SK-N-SH (cell line): ENCODE results near the gene B3GALT4. TPM values are rescaled to one million over a fixed set of nuclear protein-coding genes. Genes with fewer than 3 reads are reported as not detected.

Experiments
- CTCF ChIA-PET: fragments of 300-600, 350-600 bp; formaldehyde crosslinking; extraction: SDS; loops from one replicate; lab custom pipeline; 2021; lab: Yijun Ruan, JAX
- POLR2A ChIA-PET: fragments of 350-600 bp; sonication (Branson Sonifier 250); formaldehyde crosslinking; extraction: SDS; loops from one replicate; lab custom pipeline; 2020; ENCODE audit warnings: antibody characterized with exemption, inconsistent platforms; lab: Yijun Ruan, JAX
- DNase-seq: peaks from one replicate; pipeline ENCODE4 v3.0.0; 2012
- H2AFZ ChIP-seq: fragments of 200-600 bp; sonication (generic); 2 replicates; pipeline ENCODE4 v1.8.1; 2016; ENCODE audit warnings: antibody characterized with exemption, mild to moderate bottlenecking, low read depth
- H3F3A ChIP-seq: fragments of 200-600 bp; sonication (generic); replicated peaks from 2 replicates; pipeline ENCODE3; 2016; ENCODE audit warnings: antibody characterized with exemption, mild to moderate bottlenecking; ENCODE audit not compliant: insufficient read depth
- H3K27ac ChIP-seq, 2 experiments: fragments of 200-500 bp in 1 of 2; fragments of 200-600 bp in 1 of 2; sonication (Bioruptor generic) in 1 of 2; sonication (generic), shearing (Covaris generic) in 1 of 2; 2 replicates each; pipeline versions ENCODE4 v1.5.1 to v1.6.1; 2014 to 2016; ENCODE audit warnings: low read depth in 2 of 2, inconsistent platforms in 1 of 2, low read length in 1 of 2, mild to moderate bottlenecking in 1 of 2, mixed read lengths in 1 of 2
- H3K27me3 ChIP-seq: fragments of 200-600 bp; sonication (generic), shearing (Covaris generic); 2 replicates; pipeline ENCODE4 v1.6.1; 2016; ENCODE audit warnings: mixed run types; ENCODE audit not compliant: insufficient read depth
- H3K36me3 ChIP-seq, 2 experiments: fragments of 200-500 bp in 1 of 2; fragments of 200-600 bp in 1 of 2; sonication (Bioruptor generic) in 1 of 2; sonication (generic) in 1 of 2; replicated peaks in 1 of 2; 2 replicates each; pipeline versions ENCODE3 to v1.5.1; 2014 to 2016; ENCODE audit warnings: low read length in 1 of 2, mild to moderate bottlenecking in 1 of 2; ENCODE audit not compliant: insufficient read depth in 2 of 2, control insufficient read depth in 1 of 2
- H3K4me1 ChIP-seq, 2 experiments: fragments of 200-500 bp in 1 of 2; fragments of 200-600 bp in 1 of 2; sonication (Bioruptor generic) in 1 of 2; sonication (generic), shearing (Covaris generic) in 1 of 2; 2 replicates each; pipeline versions ENCODE4 v1.5.1 to v1.6.1; 2014 to 2016; ENCODE audit warnings: low read depth in 1 of 2, low read length in 1 of 2, mixed run types in 1 of 2; ENCODE audit not compliant: insufficient read depth in 2 of 2, control insufficient read depth in 1 of 2
- H3K4me2 ChIP-seq: fragments of 200-600 bp; sonication (generic), shearing (Covaris generic); 2 replicates; pipeline ENCODE4 v1.6.1; 2017; ENCODE audit warnings: mixed run types
- H3K4me3 ChIP-seq, 2 experiments: fragments of 200-500 bp in 1 of 2; fragments of 200-600 bp in 1 of 2; sonication (Bioruptor generic) in 1 of 2; sonication (generic), shearing (Covaris generic) in 1 of 2; 2 replicates each; pipeline versions ENCODE4 v1.5.1 to v1.8.1; 2014 to 2016; ENCODE audit warnings: low read depth in 2 of 2, inconsistent platforms in 1 of 2, low read length in 1 of 2, mild to moderate bottlenecking in 1 of 2, mixed read lengths in 1 of 2, moderate library complexity in 1 of 2
- H3K79me2 ChIP-seq: fragments of 200-600 bp; sonication (generic); 2 replicates; pipeline ENCODE4 v1.8.1; 2017; ENCODE audit warnings: mild to moderate bottlenecking; ENCODE audit not compliant: insufficient read depth
- H3K9ac ChIP-seq: fragments of 200-600 bp; sonication (generic); 2 replicates; pipeline ENCODE4 v1.6.1; 2017; ENCODE audit warnings: mixed run types
- H3K9me2 ChIP-seq: fragments of 200-600 bp; sonication (generic); 2 replicates; pipeline ENCODE4 v1.6.1; 2017; ENCODE audit warnings: mixed run types
- H3K9me3 ChIP-seq: fragments of 200-600 bp; sonication (generic); 2 replicates; pipeline ENCODE4 v1.6.1; 2017; ENCODE audit warnings: mixed run types, mild to moderate bottlenecking, moderate library complexity
- H4K20me1 ChIP-seq: fragments of 200-600 bp; sonication (generic); 2 replicates; pipeline ENCODE4 v1.6.1; 2017; ENCODE audit warnings: mild to moderate bottlenecking, mixed run types; ENCODE audit not compliant: insufficient read depth
- CHD2 ChIP-seq: fragments of 150-350 bp; IDR thresholded peaks from 2 replicates; pipeline ENCODE4 v1.6.1; 2018; ENCODE audit warnings: low read length; ENCODE audit not compliant: partially characterized antibody
- CTCF ChIP-seq: fragments of 200-600 bp; sonication (generic); IDR thresholded peaks from 2 replicates; pipeline ENCODE4 v1.6.1; 2017; ENCODE audit warnings: antibody characterized with exemption, mild to moderate bottlenecking, moderate library complexity
- EP300 ChIP-seq, 2 experiments: IDR thresholded peaks; 2 replicates each; pipeline versions ENCODE4 v1.4.0 to v1.6.1; 2012; ENCODE audit warnings: borderline replicate concordance in 1 of 2, low read depth in 1 of 2, low read length in 1 of 2
- EZH2phosphoT487 ChIP-seq: fragments of 200-600 bp; sonication (generic); IDR thresholded peaks from 2 replicates; pipeline ENCODE4 v1.6.1; 2017; ENCODE audit warnings: low read depth, mixed run types, mild to moderate bottlenecking, antibody characterized with exemption, moderate library complexity, borderline replicate concordance
- FOXJ3 ChIP-seq: sonication (generic); formaldehyde crosslinking; IDR thresholded peaks from 2 replicates; pipeline ENCODE4 v1.5.1; 2020; ENCODE audit warnings: mild to moderate bottlenecking, missing genetic modification reagents
- MAX ChIP-seq: IDR thresholded peaks from 2 replicates; pipeline ENCODE4 v1.4.0; 2012; ENCODE audit warnings: low read depth
- MEF2A ChIP-seq: IDR thresholded peaks from 2 replicates; pipeline ENCODE4 v1.4.0; 2012; ENCODE audit warnings: low read depth, borderline replicate concordance
- MXI1 ChIP-seq: IDR thresholded peaks from 2 replicates; pipeline ENCODE4 v1.6.1; 2012; ENCODE audit warnings: mild to moderate bottlenecking, low read depth, low read length, improper control_type of control experiment
- NRF1 ChIP-seq: IDR thresholded peaks from 2 replicates; pipeline ENCODE4 v1.6.1; 2012; ENCODE audit warnings: low read depth, mild to moderate bottlenecking, low read length
- RAD21 ChIP-seq: IDR thresholded peaks from 2 replicates; pipeline ENCODE4 v1.6.1; 2012; ENCODE audit warnings: mild to moderate bottlenecking, low read length
- RCOR1 ChIP-seq: fragments of 150-350 bp; IDR thresholded peaks from 2 replicates; pipeline ENCODE4 v1.6.1; 2017; ENCODE audit warnings: antibody characterized with exemption, low read length
- REST ChIP-seq: IDR thresholded peaks from 2 replicates; pipeline ENCODE4 v1.6.1; 2012; ENCODE audit warnings: mild to moderate bottlenecking, low read depth, low read length, moderate library complexity
- RFX5 ChIP-seq: IDR thresholded peaks from 2 replicates; pipeline ENCODE4 v1.6.1; 2012; ENCODE audit warnings: mild to moderate bottlenecking, improper control_type of control experiment, low read length
- RXRA ChIP-seq: IDR thresholded peaks from 2 replicates; pipeline ENCODE4 v1.4.0; 2012; ENCODE audit warnings: low read depth, mild to moderate bottlenecking, borderline replicate concordance
- SIN3A ChIP-seq: IDR thresholded peaks from 2 replicates; pipeline ENCODE4 v1.6.1; 2012; ENCODE audit warnings: low read depth, mild to moderate bottlenecking, low read length, moderate library complexity, borderline replicate concordance
- SMC3 ChIP-seq: IDR thresholded peaks from 2 replicates; pipeline ENCODE4 v1.6.1; 2012; ENCODE audit warnings: low read depth, low read length, improper control_type of control experiment
- TAF1 ChIP-seq: IDR thresholded peaks from 2 replicates; pipeline ENCODE4 v1.6.1; 2012; ENCODE audit warnings: low read depth, mild to moderate bottlenecking, low read length, moderate library complexity, borderline replicate concordance
- TCF12 ChIP-seq: IDR thresholded peaks from 2 replicates; pipeline ENCODE4 v1.4.0; 2012
- USF1 ChIP-seq: IDR thresholded peaks from 2 replicates; pipeline ENCODE4 v1.4.0; 2012; ENCODE audit warnings: low read depth, borderline replicate concordance
- WGBS: methylation state at CpG from one replicate; pipeline ENCODE4 v1.1.6; 2017; ENCODE audit warnings: low lambda C conversion rate; 5-methylcytosine and 5-hydroxymethylcytosine counted together
- polyA plus RNA-seq, 3 experiments: library from polyadenylated mRNA; depleted of rRNA; stranded (reverse); fragments of >200 nt; gene quantifications; 2 replicates each; pipeline ENCODE4 v1.2.3, GENCODE V29; 2012

Gene B3GALT4
- polyA plus RNA-seq, 1 of the 3 experiments (the other 2 are of a cell fraction): 0.56 TPM

- TF ChIP-seq EZH2phosphoT487: no peak
- no peak for TF ChIP-seq RAD21
- no peak for TF ChIP-seq SIN3A
- no peak for TF ChIP-seq MEF2A
- no peak for TF ChIP-seq REST
- no peak for TF ChIP-seq FOXJ3 (CRISPR knock-in tag)
- no peak for TF ChIP-seq RFX5
- TF ChIP-seq, all 33 proteins: peak for 0
Measured at GRCh38 chr6:33243476-33243875, 33.4 kb upstream of the B3GALT4 start.

GRCh38 chr6:33247977-33248642 is 28.8 kb upstream of the B3GALT4 start:
- CTCF ChIA-PET: interaction anchor here (0.6 to 7.3 kb wide), 64 partner anchors 11 to 394 kb away, joined by 3 to 96 read pairs (median 6); partner anchors contain the start of genes B3GALT4, HLA-DMA, HLA-DMB and HLA-DOA

More at GRCh38 chr6:33243476-33243875, 33.4 kb upstream of the B3GALT4 start:
- no peaks in the 10 kb centered on the region for H3K9me2 ChIP-seq
- no peak overlapping the region for H2AFZ ChIP-seq
- no peak overlapping the region for H3K27ac ChIP-seq
- H4K20me1 ChIP-seq: no peaks in the 10 kb centered on the region
- DNase-seq: no peak
- H3K36me3 ChIP-seq: no peaks in the 10 kb centered on the region
- peaks cover 22% of the 10 kb centered on the region; the same call in 1 of the 2 replicates for H3K27me3 ChIP-seq
- H3K79me2 ChIP-seq: no peaks in the 10 kb centered on the region
- CTCF ChIA-PET: no interaction called here
- WGBS: 0% methylated on average over 1 of the region's 1 CpG
- peaks cover 2% of the 10 kb centered on the region for H3F3A ChIP-seq
- POLR2A ChIA-PET: no interaction called here
- no peaks in the 10 kb centered on the region for H3K9me3 ChIP-seq
- H3K4me3 ChIP-seq: no peak overlapping the region
- no peak overlapping the region for H3K4me2 ChIP-seq
- peaks cover 5% of the 10 kb centered on the region in 2 experiments; a peak in 2 of 4 replicates for H3K4me1 ChIP-seq
- H3K9ac ChIP-seq: no peak overlapping the region

More at GRCh38 chr6:33247977-33248642, 28.8 kb upstream of the B3GALT4 start:
- Histone ChIP-seq H3K9ac (peak overlapping the region; percentile 72), H2AFZ (peak overlapping the region; percentile 88), H3K9me3 (no peaks in the 10 kb centered on the region), H3K36me3 (peaks cover 6 to 9% of the 10 kb centered on the region in 2 experiments), H3K9me2 (no peaks in the 10 kb centered on the region), H3K4me2 (peak overlapping the region; percentile 98), H3K4me3 (peak overlapping the region; percentile 62 to 76), H3K27me3 (no peaks in the 10 kb centered on the region; the same call in 1 of the 2 replicates), H3F3A (peaks cover 34% of the 10 kb centered on the region), H3K27ac (peak overlapping the region; percentile 96), H3K4me1 (peaks cover 21 to 30% of the 10 kb centered on the region in 2 experiments), H4K20me1 (no peaks in the 10 kb centered on the region), H3K79me2 (peaks cover 10% of the 10 kb centered on the region; the same call in 1 of the 2 replicates)
- WGBS: 14% methylated on average over 25 of the region's 28 CpGs
- POLR2A ChIA-PET: interaction anchor here (1.0 to 3.0 kb wide), 7 partner anchors 11 to 354 kb away, joined by 3 to 18 read pairs (median 5); partner anchors contain the start of genes B3GALT4, HSD17B8, RING1 and RPS18
- peak; percentile 81 for DNase-seq
- no peak for TF ChIP-seq EP300 (IDR thresholded peaks at IDR 0.05; ENCODE audit: borderline replicate concordance in 1 of 2, low read depth in 1 of 2, low read length in 1 of 2)
- peak; percentile 79 for TF ChIP-seq SMC3
- TF ChIP-seq MAX: peak; percentile 36; the same call in 1 of the 2 replicates
- TF ChIP-seq RCOR1: no peak
- TF ChIP-seq RXRA: no peak
- peak; percentile 2; the same call in 1 of the 2 replicates for TF ChIP-seq TAF1
- TF ChIP-seq CTCF: peak; percentile 88
- peak; percentile 22 for TF ChIP-seq CHD2
- peak; percentile 15; the same call in 1 of the 2 replicates for TF ChIP-seq USF1
- no peak for TF ChIP-seq TCF12
- peak; percentile 41; the same call in 1 of the 2 replicates for TF ChIP-seq NRF1
- peak; percentile 14; the same call in 1 of the 2 replicates for TF ChIP-seq MXI1
- TF ChIP-seq MEF2A: no peak
- TF ChIP-seq SIN3A: peak; percentile 52; the same call in 1 of the 2 replicates
- TF ChIP-seq RAD21: peak; percentile 95
